Measurements from ENCODE around the gene PSD4. TPM values are rescaled to one million over a fixed set of nuclear protein-coding genes. Genes with fewer than 3 reads are reported as not detected.

The PSD4 gene
- total RNA-seq, 2 donors from 2014 or later, result 174 to 200 TPM

DNA sequence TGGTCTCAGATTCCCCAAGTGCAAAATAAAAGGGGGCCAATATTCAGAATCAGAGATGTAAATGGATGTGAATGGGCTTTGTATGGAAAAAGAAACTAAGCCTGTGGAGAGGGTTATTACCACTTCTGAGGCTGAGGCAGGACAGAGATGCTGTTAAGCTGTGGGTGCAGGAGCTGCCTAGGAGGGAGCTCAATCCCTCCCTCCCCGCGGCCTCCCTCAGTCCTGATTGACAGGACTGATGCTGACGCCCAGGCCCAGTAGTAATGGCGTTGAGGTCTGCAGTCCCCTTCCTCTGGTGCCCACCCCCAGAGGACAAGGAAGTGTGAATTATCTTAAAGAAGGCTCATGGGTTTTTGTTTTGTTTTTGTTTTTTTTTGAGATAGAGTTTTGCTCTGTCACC, 40.4 kb downstream of the PSD4 start:
- Mint-ChIP-seq H3K36me3 (ENCODE audit: insufficient read depth in 2 of 2) (no peaks in the 10 kb centered on the region), H3K4me3 (no peak overlapping the region), H3K27me3 (ENCODE audit: low read depth) (no peaks in the 10 kb centered on the region), H3K27ac (no peak overlapping the region), H3K9me3 (no peaks in the 10 kb centered on the region), H3K4me1 (ENCODE audit: low read depth) (peaks cover 19% of the 10 kb centered on the region)
- ATAC-seq (replicated peaks in 1 of 2), result no peak
- DNase-seq, result no peak

GRCh38 chr2:113215056-113215455, 41.3 kb downstream of the PSD4 start:
- H3K4me1 Mint-ChIP-seq (ENCODE audit: low read depth), result peaks cover 19% of the 10 kb centered on the region
- no peak for DNase-seq
- H3K4me3 Mint-ChIP-seq, result no peak overlapping the region
- no peak overlapping the region for H3K27ac Mint-ChIP-seq
- H3K9me3 Mint-ChIP-seq, result no peaks in the 10 kb centered on the region
- no peak for ATAC-seq (replicated peaks in 1 of 2)
- no peaks in the 10 kb centered on the region for H3K27me3 Mint-ChIP-seq (ENCODE audit: low read depth)
- H3K36me3 Mint-ChIP-seq (ENCODE audit: insufficient read depth in 2 of 2), result no peaks in the 10 kb centered on the region

GRCh38 chr2:113216321-113216720, 42.5 kb downstream of the PSD4 start:
- Mint-ChIP-seq H3K27me3 (ENCODE audit: low read depth) (no peaks in the 10 kb centered on the region), H3K4me3 (no peak overlapping the region), H3K36me3 (ENCODE audit: insufficient read depth in 2 of 2) (no peaks in the 10 kb centered on the region), H3K27ac (no peak overlapping the region), H3K4me1 (ENCODE audit: low read depth) (peaks cover 19% of the 10 kb centered on the region), H3K9me3 (no peaks in the 10 kb centered on the region)
- no peak for DNase-seq
- no peak for ATAC-seq (replicated peaks in 1 of 2)

- DNase-seq (no peak), ATAC-seq (replicated peaks in 1 of 2) (no peak)
- H3K9me3 Mint-ChIP-seq, result no peaks in the 10 kb centered on the region
- no peaks in the 10 kb centered on the region for H3K27me3 Mint-ChIP-seq (ENCODE audit: low read depth)
- no peak overlapping the region for H3K4me3 Mint-ChIP-seq
- no peak overlapping the region for H3K27ac Mint-ChIP-seq
- H3K4me1 Mint-ChIP-seq (ENCODE audit: low read depth), result peaks cover 19% of the 10 kb centered on the region
- no peaks in the 10 kb centered on the region for H3K36me3 Mint-ChIP-seq (ENCODE audit: insufficient read depth in 2 of 2)
These were observed 43.2 kb downstream of the PSD4 start for GRCh38 chr2:113216891-113217454.

DNA sequence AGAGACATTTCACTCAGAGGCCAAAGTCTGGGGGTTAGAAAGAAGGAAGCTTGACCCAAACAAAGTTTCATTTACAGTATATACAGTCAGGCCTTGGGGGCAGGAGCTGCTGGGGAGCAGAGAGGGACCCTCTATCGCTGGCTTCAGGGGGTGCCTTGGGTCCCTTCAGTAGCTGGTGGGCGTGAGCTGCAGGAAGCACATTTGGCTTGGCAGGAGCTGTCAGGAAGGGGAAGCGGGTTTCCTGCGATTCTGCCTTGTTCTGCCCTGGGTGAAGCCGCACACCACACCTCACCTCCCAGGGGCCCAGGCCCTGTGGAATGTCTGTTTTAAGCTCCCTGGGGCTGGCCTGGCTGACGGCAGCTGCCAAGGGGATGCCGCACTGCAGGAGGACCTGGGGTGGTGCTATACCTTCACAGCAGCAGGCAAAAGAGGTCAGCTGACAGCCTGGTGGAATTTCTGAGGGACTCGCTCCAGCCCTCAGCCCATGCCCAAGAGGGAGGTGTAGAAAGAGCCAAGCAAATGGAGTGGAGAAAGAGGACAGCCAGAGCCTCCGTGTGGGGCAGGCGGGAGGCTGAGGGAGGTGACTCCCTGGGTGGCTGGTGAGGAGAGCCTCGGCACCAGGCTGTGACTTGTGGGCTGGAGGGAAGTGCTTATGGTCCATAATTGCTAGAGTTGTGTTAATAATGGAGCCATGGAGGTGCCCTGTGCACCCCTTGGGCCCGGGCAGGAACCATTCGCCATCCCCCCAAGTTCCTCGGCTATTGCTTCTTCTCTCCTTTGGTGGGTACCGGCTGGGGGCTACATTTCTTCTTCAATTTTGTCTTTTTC, 43.9 kb downstream of the PSD4 start:
- Mint-ChIP-seq H3K4me3 (no peak overlapping the region), H3K27ac (no peak overlapping the region), H3K4me1 (ENCODE audit: low read depth) (peaks cover 19% of the 10 kb centered on the region), H3K36me3 (ENCODE audit: insufficient read depth in 2 of 2) (no peaks in the 10 kb centered on the region), H3K27me3 (ENCODE audit: low read depth) (no peaks in the 10 kb centered on the region), H3K9me3 (no peaks in the 10 kb centered on the region)
- DNase-seq (no peak), ATAC-seq (replicated peaks in 1 of 2) (no peak)

- H3K27ac Mint-ChIP-seq, result no peak overlapping the region
- H3K9me3 Mint-ChIP-seq, result no peaks in the 10 kb centered on the region
- H3K4me3 Mint-ChIP-seq, result no peak overlapping the region
- H3K27me3 Mint-ChIP-seq (ENCODE audit: low read depth), result no peaks in the 10 kb centered on the region
- peaks cover 19% of the 10 kb centered on the region for H3K4me1 Mint-ChIP-seq (ENCODE audit: low read depth)
- no peaks in the 10 kb centered on the region for H3K36me3 Mint-ChIP-seq (ENCODE audit: insufficient read depth in 2 of 2)
- ATAC-seq (replicated peaks in 1 of 2), result no peak
- no peak for DNase-seq
These were observed 44.7 kb downstream of the PSD4 start for GRCh38 chr2:113218283-113219091.

- peaks cover 19% of the 10 kb centered on the region for H3K4me1 Mint-ChIP-seq (ENCODE audit: low read depth)
- ATAC-seq (replicated peaks in 1 of 2), result no peak
- DNase-seq, result no peak
- H3K27me3 Mint-ChIP-seq (ENCODE audit: low read depth), result no peaks in the 10 kb centered on the region
- no peak overlapping the region for H3K27ac Mint-ChIP-seq
- no peaks in the 10 kb centered on the region for H3K36me3 Mint-ChIP-seq (ENCODE audit: insufficient read depth in 2 of 2)
- H3K4me3 Mint-ChIP-seq, result no peak overlapping the region
- H3K9me3 Mint-ChIP-seq, result no peaks in the 10 kb centered on the region
These were observed 45.3 kb downstream of the PSD4 start for GRCh38 chr2:113219092-113219441.

GRCh38 chr2:113219525-113219888, 45.7 kb downstream of the PSD4 start:
- no peaks in the 10 kb centered on the region for H3K9me3 Mint-ChIP-seq
- no peak for ATAC-seq (replicated peaks in 1 of 2)
- H3K27me3 Mint-ChIP-seq (ENCODE audit: low read depth), result no peaks in the 10 kb centered on the region
- peaks cover 19% of the 10 kb centered on the region for H3K4me1 Mint-ChIP-seq (ENCODE audit: low read depth)
- no peaks in the 10 kb centered on the region for H3K36me3 Mint-ChIP-seq (ENCODE audit: insufficient read depth in 2 of 2)
- no peak overlapping the region for H3K4me3 Mint-ChIP-seq
- DNase-seq, result no peak
- H3K27ac Mint-ChIP-seq, result no peak overlapping the region

DNA sequence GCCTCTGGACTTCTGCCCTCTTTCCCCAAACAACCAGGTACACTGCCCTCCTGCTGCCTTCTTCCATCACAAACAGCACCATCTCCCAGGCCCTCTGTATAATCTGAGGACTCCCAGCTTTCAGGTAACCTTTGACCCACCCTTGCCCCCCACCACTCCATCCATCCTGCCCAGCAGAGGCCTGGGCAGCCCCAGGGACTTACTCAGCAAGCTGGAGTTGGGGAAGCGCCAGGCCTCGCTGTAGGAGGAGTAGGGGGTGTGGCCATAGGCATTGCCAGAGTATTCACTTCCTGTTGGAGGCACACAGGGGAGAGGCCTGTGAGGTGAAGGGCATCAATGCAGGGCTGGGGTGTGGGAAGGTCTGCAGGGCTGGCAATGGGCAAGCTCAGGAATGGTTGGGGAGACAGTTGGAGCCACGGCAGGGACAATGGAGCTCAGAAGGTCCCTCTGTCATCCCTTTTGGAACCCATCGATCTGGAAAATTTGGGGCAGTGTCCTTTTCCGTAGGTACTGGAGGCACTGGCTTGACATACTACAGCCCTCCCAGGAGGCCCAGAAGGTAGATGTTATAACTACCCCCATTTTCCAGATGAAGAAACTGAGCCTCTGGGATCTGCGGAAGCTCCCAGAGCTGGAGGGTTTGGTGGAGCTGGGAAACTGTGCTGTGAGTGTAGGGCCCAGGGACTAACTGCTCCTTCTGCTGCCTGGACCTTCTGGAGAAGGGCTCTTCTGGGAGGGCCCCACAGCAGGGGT, 46.3 kb downstream of the PSD4 start:
- ATAC-seq (replicated peaks in 1 of 2), result no peak
- Mint-ChIP-seq H3K27me3 (ENCODE audit: low read depth) (no peaks in the 10 kb centered on the region), H3K27ac (no peak overlapping the region), H3K9me3 (no peaks in the 10 kb centered on the region), H3K4me3 (no peak overlapping the region), H3K4me1 (ENCODE audit: low read depth) (peaks cover 19% of the 10 kb centered on the region), H3K36me3 (ENCODE audit: insufficient read depth in 2 of 2) (no peaks in the 10 kb centered on the region)
- DNase-seq, result no peak

DNA sequence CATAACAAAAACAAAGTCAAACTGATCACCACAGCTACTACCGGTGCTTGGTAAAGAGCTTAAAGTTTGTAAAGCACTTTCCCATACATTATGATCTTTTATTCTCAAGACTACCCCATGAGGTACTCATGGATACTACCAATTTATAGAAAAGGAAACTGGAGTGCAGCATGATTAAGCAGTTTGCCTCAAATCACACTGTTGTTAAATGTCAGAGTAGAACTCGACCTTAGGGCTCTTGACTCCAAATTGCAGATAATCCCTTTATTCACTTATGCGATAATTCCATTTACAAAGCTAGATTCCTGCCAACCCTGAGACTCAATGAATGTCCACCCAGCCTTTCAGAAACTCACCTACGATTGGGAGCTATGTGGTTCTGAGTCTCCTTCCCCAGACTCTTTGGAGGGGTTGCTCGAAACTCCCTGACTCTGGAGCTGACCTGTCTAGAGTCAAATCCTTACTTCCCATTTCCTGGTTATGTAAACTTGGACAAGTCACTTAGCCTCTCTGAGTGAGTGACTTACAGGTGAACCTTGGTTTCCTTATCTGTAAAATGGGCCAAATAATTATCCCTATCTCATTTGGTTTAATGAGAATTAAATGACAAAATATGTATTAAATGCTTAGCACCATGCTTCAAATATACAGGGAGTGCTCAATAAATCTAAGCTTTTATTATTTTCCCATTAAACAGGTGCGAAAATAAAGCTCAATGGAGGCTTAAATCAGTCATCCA, 47.4 kb downstream of the PSD4 start:
- H3K9me3 Mint-ChIP-seq, result no peaks in the 10 kb centered on the region

GRCh38 chr2:113221846-113222245, 48.1 kb downstream of the PSD4 start:
- DNase-seq (no peak), ATAC-seq (replicated peaks in 1 of 2) (no peak)
- H3K4me1 Mint-ChIP-seq (ENCODE audit: low read depth), result peaks cover 19% of the 10 kb centered on the region
- no peaks in the 10 kb centered on the region for H3K36me3 Mint-ChIP-seq (ENCODE audit: insufficient read depth in 2 of 2)
- no peaks in the 10 kb centered on the region for H3K9me3 Mint-ChIP-seq
- no peak overlapping the region for H3K27ac Mint-ChIP-seq
- no peaks in the 10 kb centered on the region for H3K27me3 Mint-ChIP-seq (ENCODE audit: low read depth)
- no peak overlapping the region for H3K4me3 Mint-ChIP-seq

More for the DNA sequence above, 47.4 kb downstream of the PSD4 start:
- Mint-ChIP-seq H3K4me3 (no peak overlapping the region), H3K36me3 (ENCODE audit: insufficient read depth in 2 of 2) (no peaks in the 10 kb centered on the region), H3K27me3 (ENCODE audit: low read depth) (no peaks in the 10 kb centered on the region), H3K27ac (no peak overlapping the region), H3K4me1 (ENCODE audit: low read depth) (peaks cover 19% of the 10 kb centered on the region)
- DNase-seq (no peak), ATAC-seq (replicated peaks in 1 of 2) (no peak)

GRCh38 chr2:113223813-113224212, 50.0 kb downstream of the PSD4 start:
- H3K9me3 Mint-ChIP-seq, result no peaks in the 10 kb centered on the region
- ATAC-seq (replicated peaks in 1 of 2) (no peak), DNase-seq (no peak)
- H3K27ac Mint-ChIP-seq, result no peak overlapping the region
- no peak overlapping the region for H3K4me3 Mint-ChIP-seq
- H3K36me3 Mint-ChIP-seq (ENCODE audit: insufficient read depth in 2 of 2), result no peaks in the 10 kb centered on the region
- H3K27me3 Mint-ChIP-seq (ENCODE audit: low read depth), result no peaks in the 10 kb centered on the region
- H3K4me1 Mint-ChIP-seq (ENCODE audit: low read depth), result no peaks in the 10 kb centered on the region

Data from activated T-cell treated with anti-CD3 and anti-CD28 coated beads, Interleukin-2, amount 50 U/mL, for 72 hours (primary cell).